Stimulated activated CD8-positive, alpha-beta memory T cell treated with anti-CD3 and anti-CD28 coated beads, Interleukin-7, amount 100 ng/mL, for 48 hours (primary cell): ENCODE results near the gene SOCS1.
A peak's percentile ranks its signal among the peaks of the same experiment; 100 is the strongest.
"Not testable (repeated sequence)": the region's sequence is repeated elsewhere in the genome, so short reads cannot be mapped to it uniquely, and the experiment has no call there.

ENCODE experiments used
- DNase-seq, 2 donors: peaks; one replicate each; pipeline ENCODE4 v3.0.0-alpha.2; 2020; ENCODE audit warnings: low read depth in 1 of 2; ENCODE audit errors: extremely low read depth in 1 of 2

Gene SOCS1, protein sequence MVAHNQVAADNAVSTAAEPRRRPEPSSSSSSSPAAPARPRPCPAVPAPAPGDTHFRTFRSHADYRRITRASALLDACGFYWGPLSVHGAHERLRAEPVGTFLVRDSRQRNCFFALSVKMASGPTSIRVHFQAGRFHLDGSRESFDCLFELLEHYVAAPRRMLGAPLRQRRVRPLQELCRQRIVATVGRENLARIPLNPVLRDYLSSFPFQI

DNA sequence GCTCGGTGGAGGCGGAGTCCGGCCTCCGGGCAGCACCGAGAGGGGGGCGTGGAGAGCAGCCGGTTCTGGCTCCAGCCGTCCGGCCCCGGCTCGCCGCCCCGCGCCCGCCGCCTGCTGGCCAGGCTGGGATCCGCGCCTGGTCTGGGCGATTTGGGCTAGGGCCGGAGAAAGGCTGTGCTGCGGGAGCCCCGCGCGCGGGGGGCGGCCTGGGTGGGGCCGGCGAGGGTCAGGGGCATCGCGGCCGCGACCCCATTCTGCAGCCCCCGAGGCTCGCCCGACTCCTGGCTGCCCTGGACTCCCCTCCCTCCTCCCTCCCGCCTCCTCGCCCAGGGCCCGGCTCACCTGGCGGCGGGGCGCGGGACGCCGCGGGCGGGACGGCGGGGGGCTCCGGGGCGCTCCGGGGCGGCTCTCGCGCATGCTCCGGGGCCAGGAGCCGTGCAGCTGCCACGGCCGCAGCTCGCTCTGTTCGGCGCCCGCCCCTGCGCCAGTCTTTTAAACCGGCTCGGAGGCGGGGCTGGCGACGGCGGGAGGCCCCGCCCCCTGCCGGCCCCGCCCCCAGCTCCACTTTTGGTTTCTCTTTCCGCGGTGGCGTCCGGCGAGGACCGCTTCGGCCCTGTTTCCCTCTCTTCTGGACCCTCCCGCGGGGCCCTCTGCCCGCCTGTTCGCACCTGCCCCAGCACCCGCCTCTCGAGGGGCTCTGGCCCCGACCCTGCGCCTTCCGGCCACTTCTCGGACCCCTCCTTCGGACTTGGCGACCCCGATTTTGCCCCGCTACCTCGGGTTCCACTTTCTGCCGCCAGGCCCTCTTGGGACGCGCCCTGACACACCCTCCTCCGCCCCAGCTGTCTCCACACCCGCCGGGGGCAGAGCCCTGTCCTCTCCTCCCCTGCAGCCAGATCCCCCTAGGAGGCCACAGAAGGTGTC, at the start of gene SOCS1:
SOCS1 (minus strand) TSS at position 468 of the 924 bp plus-strand sequence. CDS start 726 bp downstream, outside the sequence.
- peak; percentile 64 to 80 for DNase-seq

DNA sequence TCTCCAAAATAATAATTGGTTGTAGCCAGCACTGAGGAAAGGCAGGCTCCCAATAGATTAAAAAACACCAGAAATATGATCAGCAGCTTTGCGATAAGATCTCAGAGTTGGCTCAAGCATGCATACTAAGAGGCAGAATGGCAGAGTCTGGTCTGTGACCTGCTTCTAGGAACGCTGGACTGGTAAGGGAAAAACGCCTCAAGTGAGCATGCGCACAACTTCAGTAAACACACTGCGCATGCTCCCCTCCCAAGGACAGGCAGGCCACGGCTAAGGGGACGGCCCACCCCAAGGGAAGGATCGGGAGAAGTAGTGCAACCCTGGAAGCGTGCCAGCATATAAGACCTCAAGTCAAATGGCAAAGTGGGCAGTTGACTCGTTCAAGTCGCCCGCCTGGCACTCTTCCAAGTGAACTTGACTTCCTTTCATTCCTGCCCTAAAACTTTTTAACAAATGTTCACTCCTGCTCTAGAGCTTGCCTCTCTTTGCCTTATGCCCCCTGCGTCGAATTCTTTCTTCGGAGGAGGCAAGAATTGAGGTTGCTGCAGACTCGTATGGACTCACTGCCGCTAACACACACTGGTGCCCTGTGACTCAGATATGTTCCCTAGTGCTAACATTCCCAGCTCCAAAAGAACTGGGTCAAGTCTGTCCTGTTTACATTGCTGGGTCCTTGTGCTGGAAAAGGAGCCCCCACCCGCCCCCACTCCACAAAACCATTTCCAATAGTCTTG, 47.6 kb upstream of the SOCS1 start:
- no peak for DNase-seq

DNA sequence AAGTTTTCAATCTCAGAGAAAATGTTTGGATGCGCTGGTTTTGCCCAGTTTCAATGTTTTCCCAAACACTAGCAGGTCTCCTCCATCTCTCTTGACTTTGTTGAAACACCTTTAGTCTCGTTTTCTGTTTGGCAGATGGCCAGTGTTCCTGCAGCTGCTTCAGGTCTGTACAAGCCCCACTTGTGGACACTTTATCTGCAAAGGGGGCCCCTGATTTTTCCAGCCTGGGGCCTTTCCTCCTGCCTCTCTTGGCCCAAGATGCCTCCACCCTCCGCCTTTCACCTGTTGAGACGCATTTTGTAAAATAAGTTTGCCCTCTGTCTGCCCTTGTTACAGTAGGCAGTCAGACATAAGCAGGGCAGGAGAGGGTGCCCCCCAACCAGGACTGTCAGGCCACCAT, 47.0 kb upstream of the SOCS1 start:
- DNase-seq: no peak

DNA sequence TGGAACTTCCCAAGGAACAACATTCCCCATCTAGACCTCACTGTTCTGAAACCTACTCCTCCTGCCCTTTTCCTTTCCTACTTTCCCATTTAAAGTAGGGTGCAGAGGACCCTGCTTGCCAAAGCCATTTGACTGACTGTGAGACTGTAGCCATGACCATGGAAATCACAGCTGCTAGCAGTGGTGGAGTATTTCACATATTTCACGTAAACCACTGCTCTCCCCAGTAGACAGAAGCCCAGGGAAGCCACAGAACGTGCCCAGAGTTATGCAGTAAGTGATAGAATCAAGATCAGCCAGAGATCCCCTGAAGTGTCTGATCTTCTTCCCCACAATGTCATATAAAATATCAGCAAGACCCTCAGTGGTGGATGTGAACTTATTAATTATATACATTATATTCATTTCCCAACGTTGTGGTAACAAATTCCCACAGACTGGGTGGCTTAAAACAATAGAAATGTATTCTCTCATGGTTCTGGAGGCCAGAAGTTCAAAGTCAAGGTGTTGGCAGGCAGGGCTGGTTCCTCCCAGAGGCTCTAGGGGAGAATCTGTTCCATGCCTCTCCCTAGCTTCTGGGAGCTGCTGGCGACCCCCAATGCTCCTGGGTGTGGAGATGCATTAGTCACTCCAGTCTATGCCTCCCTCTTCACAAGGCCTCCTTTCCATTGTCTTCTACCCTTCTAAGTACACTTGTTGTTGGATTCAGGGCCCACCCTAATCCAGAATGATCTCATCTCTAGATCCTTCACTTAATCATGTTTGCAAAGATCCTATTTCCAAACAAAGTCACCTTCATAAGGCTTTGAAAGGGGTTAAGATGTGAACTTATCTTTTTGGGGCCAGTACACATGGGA, 45.9 kb upstream of the SOCS1 start:
- no peak for DNase-seq

DNA sequence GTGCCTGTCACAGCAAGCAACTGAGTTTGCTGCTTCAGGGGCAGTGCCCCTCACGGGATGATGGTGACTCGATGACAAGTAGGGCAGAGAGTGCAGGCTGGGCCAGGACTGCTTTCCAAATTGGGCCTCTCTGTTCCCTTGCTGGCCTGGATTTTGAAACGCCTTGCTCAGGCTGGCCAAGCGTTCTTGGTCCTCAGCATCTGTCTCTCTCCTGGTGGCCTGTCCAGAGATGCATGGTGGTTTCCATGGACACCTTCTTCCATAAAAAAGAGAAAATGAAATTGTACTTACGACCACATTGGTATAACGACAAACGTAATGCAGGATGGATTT, 44.5 kb upstream of the SOCS1 start:
- DNase-seq: no peak

DNA sequence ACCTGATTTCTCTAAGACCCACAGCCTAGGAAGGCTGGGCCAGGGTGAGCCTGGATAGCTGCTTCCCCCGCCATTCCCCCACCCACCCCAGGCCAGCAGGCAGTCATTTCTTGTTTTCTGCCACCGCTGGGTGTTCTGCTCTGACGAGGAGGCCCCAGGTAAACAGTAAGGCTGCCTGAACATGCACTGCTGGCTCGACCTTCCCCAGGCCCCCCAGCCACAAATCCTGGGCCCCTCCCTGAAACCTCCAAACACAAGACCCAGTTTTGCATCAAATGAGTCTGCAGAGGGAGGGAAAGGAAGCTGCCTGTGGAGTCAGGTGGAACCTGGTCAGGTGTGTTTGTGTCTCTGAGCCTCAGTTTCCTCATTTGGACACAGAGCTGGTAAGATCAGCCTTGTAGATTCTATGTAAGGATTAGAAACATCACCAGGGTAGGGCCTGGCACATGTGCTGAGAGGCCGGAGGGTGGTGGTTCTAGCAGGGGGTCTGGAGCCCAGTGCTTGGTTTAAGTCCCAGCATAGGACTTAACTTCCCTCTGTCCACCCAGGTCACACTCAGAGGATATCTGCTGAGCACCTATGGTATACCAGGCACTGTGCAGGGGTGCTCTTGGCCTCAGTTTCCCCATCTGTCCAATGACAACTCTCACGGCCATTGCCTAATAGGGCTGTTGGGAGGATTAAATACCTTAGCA, 44.0 kb upstream of the SOCS1 start:
- DNase-seq: no peak

DNA sequence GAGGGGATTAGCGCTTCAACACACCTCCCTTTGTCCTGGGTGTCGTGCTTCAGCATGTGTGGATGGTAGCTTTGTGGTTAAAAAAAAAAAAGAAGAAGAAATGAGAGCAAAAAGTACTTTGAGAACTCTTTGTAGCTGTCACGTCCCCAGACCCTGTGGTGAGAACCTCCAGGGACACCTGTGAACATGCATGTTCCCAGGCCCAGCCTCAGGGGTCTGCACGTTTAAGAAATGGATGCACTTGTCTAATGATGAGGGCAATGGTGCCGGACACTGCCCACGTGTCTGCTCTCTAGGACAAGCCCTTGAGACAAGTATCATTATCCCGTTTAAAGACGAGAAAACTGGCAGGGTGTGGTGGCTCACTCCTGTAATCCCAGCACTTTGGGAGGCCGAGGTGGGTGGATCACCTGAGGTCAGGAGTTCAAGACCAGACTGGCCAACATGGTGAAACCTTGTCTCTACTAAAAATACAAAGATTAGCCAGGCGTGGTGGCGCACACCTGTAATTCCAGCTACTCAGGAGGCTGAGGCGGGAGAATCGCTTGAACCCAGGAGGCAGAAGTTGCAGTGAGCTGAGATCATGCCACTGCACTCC, 43.0 kb upstream of the SOCS1 start:
- not testable (repeated sequence) for DNase-seq

DNA sequence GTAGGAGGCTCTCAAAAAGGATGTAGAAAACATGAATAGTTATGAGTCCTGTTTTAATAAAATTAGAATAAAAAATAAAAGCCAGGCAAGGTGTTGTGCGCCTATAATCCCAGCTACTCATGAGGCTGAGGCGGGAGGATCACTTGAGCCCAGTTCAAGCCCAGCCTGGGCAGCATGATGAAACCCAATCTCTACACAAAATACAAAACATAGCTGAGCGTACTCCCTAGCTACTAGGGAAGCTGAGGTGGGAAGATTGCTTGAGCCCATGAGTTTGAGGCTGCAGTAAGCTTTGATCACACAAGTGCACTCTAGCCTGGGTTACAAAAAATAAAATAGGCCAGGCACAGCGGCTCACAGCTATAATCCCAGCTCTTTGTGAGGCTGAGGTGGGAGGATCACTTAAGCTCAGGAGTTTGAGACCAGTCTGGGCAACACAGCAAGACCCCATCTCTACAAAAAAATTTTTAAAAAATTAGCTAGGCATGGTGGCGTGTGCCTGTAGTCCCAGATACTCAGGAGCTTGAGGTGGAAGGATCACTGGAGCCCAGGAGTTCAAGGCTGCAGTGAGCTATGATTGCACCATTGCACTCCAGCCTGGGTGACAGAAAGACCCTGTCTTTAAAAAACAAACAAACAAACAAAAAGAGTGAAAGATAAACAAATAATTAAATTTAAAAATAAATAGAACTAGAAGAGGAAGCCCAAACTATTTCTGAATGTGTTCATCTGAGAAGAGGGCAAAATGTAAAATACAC, 42.3 kb upstream of the SOCS1 start:
- no peak for DNase-seq

DNA sequence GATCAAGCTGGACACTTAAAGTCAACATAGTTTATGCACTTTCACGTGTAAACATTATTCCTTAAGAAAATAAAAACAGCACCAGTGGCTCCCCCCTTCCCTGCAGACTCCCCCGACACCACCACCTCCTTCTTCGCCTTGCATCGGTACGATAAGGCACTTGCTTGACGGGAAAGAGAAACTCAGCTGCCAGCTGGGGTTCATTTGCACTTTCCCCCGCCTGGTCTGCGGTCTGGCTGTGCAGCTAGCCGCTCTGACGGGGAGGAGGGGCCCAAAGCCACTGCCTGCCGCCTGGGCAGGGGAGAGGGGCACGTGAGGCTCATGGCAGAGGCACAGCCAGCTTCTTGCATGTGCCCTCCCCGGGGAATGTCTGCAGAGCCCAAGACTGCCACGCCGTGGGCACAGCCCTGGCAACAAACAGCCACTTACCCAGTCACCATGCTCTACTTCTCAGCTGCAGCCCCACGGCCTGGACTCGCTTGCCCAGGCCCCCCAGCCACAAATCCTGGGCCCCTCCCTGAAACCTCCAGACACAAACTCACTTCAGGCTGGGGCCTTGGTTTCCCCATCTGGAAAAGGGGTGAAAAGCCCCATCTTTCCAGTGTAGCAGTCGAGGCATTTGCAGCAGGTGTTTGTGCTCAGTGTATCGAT, 41.6 kb upstream of the SOCS1 start:
- DNase-seq: peak; percentile 41 to 51

DNA sequence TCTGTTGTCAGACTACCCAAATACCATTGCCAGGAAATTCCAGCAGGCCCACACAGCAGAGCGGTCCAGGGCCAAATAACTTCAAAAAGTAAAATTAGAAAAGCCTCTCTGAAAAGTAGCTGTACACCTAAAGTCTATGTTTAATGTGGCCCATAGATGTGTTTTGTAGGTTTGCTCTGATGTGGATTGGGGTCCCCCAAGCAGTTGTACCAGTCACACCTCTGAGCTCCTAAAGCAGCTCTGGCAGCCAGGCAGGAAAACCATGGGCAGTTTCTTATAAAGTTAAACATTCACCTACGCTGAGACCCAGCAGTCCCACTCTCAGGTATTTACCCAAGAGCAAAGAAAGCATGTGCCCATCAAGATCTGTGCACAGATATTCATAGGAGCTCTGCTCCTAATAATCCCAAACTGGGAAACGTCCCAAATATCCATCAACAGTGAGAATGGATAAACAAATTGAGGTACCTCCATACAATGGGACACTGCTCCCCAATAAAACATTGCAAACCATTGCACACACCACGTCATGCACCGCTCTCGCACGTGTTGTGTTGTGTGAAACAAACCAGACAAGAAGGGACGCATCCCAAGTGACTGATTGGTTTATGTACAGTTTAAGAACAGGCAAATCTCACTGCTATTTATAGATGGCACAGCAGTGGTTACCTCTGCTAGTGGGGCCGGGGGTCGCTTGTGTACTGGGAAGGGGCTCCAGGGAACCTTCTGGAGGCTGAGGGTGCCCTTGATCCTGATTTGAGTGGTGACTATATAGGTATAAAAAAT, 40.9 kb upstream of the SOCS1 start:
- DNase-seq: no peak

DNA sequence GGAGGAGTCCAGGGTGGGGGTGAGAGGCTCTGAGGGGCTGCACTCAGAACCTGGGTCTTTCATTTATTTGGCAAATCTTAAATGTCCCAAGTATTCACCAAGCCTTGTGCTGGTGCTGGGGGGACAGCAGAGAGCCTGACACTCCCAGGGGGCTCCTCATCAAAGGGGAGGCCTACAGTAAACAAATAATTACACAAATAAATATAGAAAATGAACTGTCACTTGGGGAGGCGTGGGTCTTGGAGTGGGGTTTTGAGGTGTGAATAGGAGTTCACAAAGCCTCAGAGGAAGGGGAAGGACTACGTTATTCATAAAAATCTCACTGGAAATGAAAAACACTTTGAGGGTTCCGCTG, 40.3 kb upstream of the SOCS1 start:
- DNase-seq: no peak

DNA sequence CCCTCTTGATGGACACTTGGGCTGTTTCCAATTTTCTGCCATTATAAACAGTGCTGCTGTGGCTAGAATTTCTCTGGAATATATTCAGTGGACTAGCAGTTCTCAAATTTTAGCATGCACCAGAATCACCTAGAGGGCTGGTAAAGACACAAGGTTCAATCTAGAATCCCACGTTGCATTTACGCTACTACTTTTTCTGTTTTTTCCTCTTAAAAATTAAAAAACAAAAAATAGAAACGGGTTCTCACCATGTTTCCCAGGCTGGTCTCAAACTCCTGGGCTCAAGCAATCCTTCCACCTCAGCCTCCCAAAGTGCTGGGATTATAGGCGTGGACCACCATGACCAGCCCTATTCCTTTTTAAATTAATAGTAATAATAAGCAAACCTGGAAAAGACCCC, 39.7 kb upstream of the SOCS1 start:
- no peak for DNase-seq

DNA sequence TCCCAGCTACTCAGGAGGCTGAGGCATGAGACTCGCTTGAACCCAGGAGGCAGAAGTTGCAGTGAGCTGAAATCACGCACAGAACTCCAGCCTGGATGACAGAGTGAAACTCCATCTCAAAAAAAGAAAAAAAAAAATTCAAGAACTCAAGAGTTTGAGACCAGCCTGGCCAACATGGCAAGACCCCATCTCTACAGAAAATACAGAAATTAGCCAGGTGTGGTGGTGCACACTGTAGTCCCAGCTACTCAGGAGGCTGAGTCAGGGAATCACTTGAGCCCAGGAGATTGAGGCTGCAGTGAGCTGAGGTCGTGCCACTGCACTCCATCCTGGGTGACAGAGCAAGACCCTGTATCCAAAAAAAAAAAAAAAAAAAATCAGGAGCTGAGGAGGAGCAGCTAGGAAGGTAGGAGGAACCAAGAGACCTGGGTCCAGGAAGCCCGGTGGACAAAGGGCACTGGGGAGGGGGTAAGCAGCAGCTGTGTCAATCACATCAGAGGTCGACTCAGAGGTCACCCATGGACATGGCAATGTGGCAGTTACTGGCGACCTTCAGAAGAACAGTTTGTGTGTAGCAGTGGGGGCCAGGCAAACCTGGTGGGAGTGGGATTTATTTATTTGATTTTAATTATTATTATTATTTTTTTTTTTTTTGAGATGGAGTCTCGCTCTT, 36.2 kb upstream of the SOCS1 start:
- DNase-seq: no peak

DNA sequence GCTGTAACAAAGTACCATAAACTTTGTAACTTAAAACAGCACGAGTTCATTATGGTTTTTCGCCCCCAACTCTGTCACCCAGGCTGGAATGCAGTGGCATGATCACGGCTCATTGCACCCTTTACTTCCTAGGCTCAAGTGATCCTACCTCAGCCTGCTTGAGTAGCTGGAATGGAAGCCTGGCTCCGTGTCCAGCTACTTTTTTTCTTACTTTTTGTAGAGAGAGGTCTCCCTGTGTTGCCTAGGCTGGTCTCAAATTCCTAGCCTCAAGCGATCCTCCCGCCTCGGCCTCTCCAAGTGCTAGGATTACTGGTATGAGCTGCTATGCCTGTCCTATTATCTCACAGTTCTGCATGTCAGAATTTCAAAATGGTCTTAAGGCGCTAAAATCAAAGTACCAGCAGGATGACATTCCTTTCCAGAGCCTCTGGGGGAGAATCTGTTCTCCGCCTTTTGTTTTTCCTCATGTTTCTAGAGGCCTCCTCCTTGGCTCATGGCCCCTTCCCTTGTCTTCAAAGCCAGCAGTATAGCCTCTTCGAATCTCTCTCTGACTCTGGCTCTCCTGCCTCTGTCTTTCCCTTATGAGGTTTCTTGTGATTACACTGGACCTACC, 35.2 kb upstream of the SOCS1 start:
- no peak for DNase-seq

DNA sequence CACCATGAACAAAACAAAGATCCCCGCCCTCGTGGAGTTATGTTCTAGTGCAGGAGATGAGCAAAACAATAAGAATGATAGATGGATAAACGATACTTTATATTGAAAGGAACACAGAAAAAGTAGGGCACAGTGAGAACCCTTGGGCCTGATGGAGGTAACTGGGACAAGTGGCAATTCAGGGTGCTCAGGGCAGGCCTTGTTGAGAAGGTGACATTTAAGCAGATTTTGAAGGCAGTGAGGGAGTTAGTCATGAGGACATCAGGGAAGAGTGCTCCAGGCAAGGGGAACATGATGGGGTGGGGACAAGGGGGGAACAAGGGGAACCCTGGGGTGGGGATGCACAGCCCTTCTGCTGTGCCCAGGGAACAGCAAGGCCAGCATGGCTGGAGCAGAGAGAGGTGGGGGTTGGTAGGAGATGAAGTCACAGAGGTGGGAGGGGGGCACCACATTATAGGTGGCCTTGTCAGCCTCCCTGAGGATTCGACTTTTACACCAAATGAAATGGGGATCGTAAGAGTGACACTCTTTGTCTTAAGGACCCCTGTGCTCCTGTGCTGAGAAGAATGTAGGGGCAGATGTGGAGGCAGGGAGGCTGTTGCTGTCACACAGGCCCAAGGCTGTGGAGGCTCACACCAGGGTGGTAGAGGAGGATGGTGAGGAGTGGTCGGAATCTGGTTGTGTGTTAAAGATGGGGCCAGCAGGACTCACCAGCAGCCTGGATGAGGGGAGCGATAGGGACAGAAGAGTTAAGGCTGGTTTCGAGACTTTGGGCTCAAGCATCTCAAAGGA, 34.3 kb upstream of the SOCS1 start:
- DNase-seq: no peak

DNA sequence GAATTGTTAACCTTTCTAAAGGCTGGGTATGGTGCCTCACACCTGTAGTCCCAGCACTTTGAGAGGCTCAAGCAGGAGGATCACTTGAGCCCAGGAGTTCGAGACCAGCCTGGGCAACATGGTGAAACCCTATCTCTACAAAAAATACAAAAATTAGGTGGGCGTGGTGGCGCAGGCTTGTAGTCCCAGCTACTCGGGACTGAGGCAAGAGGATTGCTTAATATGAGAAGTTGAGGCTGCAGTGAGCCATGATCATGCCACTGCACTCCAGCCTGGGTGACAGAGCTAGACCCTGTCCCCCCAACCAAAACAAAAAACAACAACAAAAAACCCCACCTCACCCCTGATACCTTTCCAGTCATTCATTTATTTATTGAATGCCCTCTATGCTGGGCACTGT, 33.7 kb upstream of the SOCS1 start:
- not testable (repeated sequence) for DNase-seq
